ENCODE data around the gene NDUFA12.

Gene NDUFA12

DNA sequence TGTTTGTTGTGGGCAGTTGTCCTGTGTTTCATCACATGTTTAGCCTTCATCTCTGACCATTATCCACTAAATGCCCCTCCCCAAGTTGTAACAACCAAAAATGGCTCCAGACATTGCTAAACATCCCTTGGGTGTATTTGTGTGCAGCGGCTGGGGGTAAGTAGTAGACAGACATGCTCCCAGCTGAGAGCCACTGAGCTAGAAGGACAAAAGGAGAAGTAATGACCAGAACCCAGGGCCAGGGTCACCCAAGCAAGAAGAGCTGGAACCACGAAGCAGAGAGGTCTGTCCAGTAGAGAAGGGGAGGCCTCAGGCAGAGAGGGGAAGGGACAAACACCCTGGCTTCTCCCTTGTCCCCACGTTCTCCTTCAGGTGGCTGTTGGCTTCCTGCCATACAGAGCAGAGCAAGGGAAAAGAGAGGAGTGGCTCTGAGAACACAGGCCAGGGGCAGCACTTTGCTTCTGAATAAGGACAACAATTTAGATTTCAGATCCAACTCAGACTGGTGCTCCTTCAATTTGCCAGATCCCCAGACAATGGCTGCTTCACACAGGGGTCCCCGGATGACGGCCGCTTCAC, 55.2 kb downstream of the NDUFA12 start:
- TF ChIP-seq, protein P1, sequence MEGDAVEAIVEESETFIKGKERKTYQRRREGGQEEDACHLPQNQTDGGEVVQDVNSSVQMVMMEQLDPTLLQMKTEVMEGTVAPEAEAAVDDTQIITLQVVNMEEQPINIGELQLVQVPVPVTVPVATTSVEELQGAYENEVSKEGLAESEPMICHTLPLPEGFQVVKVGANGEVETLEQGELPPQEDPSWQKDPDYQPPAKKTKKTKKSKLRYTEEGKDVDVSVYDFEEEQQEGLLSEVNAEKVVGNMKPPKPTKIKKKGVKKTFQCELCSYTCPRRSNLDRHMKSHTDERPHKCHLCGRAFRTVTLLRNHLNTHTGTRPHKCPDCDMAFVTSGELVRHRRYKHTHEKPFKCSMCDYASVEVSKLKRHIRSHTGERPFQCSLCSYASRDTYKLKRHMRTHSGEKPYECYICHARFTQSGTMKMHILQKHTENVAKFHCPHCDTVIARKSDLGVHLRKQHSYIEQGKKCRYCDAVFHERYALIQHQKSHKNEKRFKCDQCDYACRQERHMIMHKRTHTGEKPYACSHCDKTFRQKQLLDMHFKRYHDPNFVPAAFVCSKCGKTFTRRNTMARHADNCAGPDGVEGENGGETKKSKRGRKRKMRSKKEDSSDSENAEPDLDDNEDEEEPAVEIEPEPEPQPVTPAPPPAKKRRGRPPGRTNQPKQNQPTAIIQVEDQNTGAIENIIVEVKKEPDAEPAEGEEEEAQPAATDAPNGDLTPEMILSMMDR (IDR thresholded peaks at IDR 0.05; ENCODE audit: low read depth, low read length, missing control alignments), result no peak
- DNase-seq (ENCODE audit: extremely low read depth, low read depth), result no peak
- no peak overlapping the region for H3K4me3 ChIP-seq (replicated peaks; ENCODE audit: low read depth, low read length)

DNA sequence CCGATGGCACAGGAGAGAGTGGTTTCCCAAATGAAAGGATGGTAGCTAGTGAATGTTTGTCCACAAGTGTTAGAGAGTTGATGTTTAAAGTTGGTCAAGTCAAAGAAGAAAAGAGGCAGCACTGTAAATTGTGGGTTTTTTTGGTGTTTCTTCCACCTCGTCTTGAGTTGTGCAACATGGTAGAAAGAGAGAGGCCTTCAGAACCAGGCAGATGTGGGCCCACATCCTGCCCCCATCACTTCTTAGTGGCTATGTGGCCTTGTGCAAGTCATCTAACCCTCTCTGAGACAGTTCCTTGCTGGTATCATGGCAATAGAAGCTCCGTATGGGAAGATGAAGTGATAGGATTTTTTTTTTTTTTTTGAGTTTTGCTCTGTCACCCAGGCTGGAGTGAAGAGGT, 60.8 kb downstream of the NDUFA12 start:
- DNase-seq (ENCODE audit: extremely low read depth, low read depth), result no peak
- TF ChIP-seq, protein P1 (IDR thresholded peaks at IDR 0.05; ENCODE audit: low read depth, low read length, missing control alignments), result no peak
- no peak overlapping the region for H3K4me3 ChIP-seq (replicated peaks; ENCODE audit: low read depth, low read length)

DNA sequence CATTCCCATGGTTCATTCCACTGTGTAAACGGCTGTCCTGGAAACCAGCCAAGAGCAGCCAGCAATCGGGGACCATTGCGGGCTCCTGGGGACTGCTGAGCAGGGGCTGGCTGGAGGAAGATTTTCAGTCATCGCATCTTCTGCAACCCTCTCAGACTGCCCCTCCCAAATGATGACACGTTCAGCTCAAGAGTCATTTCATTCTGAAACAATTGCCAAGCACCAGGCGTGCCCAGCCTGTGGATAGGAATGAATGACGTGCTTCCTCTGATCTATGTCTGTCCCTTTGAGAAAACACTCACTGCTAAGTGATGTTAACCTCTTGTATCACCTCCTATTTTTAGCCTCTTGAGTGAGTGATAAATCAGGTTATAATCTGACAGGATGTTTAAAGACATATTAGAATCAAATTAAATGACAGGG, 62.0 kb downstream of the NDUFA12 start:
- TF ChIP-seq, protein P1 (IDR thresholded peaks at IDR 0.05; ENCODE audit: low read depth, low read length, missing control alignments), result no peak

DNA sequence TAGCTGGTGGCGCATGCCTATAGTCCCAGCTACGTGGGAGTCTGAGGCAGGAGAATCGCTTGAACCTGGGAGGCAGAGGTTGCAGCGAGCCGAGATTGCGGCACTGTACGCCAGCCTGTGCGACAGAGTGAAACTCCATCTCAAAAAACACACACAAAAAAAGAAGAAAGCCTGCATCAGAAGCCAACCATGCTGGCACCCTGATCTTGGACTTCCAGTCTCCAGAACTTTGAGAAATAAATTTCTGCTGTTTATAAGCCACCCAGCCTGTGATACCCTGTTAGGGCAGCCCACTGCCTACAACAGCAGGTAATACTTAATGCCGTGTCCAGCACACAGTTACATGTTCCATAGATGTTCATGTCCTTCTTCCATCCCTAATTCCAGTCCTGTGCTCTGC, 62.7 kb downstream of the NDUFA12 start:
- DNase-seq (ENCODE audit: extremely low read depth, low read depth), result no peak
- TF ChIP-seq, protein P1 (IDR thresholded peaks at IDR 0.05; ENCODE audit: low read depth, low read length, missing control alignments), result no peak
- no peak overlapping the region for H3K4me3 ChIP-seq (replicated peaks; ENCODE audit: low read depth, low read length)

More for the DNA sequence above, 62.0 kb downstream of the NDUFA12 start:
- no peak for DNase-seq (ENCODE audit: extremely low read depth, low read depth)
- H3K4me3 ChIP-seq (replicated peaks; ENCODE audit: low read depth, low read length), result no peak overlapping the region

DNA sequence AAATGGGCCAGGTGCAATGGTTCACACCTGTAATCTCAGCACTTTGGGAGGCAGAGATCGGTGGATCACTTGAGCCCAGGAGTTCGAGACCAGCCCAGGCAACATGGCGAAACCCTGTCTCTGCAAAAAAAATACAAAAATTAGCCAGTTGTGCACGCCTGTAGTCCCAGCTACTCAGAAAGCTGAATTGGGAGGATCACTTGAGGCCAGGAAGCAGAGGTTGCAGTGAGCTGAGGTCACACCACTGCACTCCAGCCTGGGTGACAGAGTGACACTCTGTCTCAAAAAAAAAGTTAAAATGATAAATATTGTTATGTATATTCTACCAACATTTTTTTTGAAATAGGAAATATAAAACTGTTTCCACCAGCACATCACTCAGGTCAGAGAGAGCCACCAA, 64.9 kb downstream of the NDUFA12 start:
- TF ChIP-seq, protein P1 (IDR thresholded peaks at IDR 0.05; ENCODE audit: low read depth, low read length, missing control alignments), result no peak

DNA sequence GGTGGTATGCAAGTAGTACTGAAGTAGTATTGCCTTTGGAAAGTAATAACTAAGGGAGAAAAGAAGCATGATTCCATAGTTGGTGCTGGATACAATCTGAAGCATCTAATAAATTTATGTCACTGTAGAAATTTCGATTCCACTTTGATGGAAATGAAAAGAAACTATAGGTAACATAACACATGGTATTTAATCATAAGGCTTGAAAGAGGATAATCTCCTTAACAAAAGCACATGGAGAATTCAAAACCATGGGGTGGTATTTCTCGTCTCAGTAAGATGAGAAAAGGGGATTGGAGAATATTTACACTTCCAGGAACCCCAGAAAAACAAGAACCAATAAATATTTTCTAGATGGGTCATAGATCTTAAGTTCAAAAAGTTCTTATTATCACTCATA, 72.7 kb downstream of the NDUFA12 start:
- no peak overlapping the region for H3K4me3 ChIP-seq (replicated peaks; ENCODE audit: low read depth, low read length)
- TF ChIP-seq, protein P1 (IDR thresholded peaks at IDR 0.05; ENCODE audit: low read depth, low read length, missing control alignments), result no peak
- no peak for DNase-seq (ENCODE audit: extremely low read depth, low read depth)

More for the DNA sequence above, 64.9 kb downstream of the NDUFA12 start:
- DNase-seq (ENCODE audit: extremely low read depth, low read depth), result no peak
- no peak overlapping the region for H3K4me3 ChIP-seq (replicated peaks; ENCODE audit: low read depth, low read length)

DNA sequence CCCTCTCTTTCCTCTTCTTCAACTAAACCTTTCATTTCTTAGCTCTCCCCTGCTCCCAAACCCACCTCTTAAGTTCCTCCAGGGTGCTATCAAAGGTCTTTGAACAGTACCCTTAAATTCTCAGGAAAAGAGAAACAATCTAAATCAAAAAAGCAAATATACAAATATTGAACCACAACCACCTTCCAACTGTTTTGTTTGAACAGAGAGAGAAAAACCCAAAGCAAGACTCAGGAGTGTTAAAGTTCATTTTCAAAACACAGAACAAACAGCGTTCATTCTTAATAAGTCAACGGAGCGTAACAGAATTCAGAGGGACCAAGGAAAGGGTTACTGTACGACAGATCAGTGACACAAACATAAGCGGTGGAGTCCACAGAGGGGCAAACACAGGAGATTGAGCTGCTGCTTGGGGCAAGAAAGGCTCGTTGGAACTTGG, 73.3 kb downstream of the NDUFA12 start:
- no peak for DNase-seq (ENCODE audit: extremely low read depth, low read depth)
- TF ChIP-seq, protein P1 (IDR thresholded peaks at IDR 0.05; ENCODE audit: low read depth, low read length, missing control alignments), result no peak

More for the DNA sequence above, 73.3 kb downstream of the NDUFA12 start:
- no peak overlapping the region for H3K4me3 ChIP-seq (replicated peaks; ENCODE audit: low read depth, low read length)
